Common myeloid progenitor, CD34-positive (primary cell): Measurements from ENCODE around the gene ACY1.

Experiments
- CTCF ChIA-PET: fragments of 350-600 bp; sonication (Branson Sonifier 250); formaldehyde crosslinking; loops from one replicate; lab custom pipeline; 2021; ENCODE audit warnings: antibody characterized with exemption; lab: Charles Lee
- POLR2A ChIA-PET: fragments of 350-600 bp; sonication (Branson Sonifier 250); formaldehyde crosslinking; loops from one replicate; lab custom pipeline; 2021; ENCODE audit warnings: antibody characterized with exemption; lab: Charles Lee
- DNase-seq, 3 donors: peaks; one replicate each; pipeline versions ENCODE4 v3.0.0 to v3.0.0-alpha.2; 2013
- H3K27ac ChIP-seq, 2 experiments: 1 replicate in 1 of 2; 2 replicates in 1 of 2; pipeline ENCODE4 v1.7.0; 2013; ENCODE audit warnings: inconsistent platforms in 2 of 2, low read length in 2 of 2, mild to moderate bottlenecking in 2 of 2, low read depth in 1 of 2, moderate library complexity in 1 of 2; ENCODE audit not compliant: severe bottlenecking in 2 of 2, insufficient read depth in 1 of 2, poor library complexity in 1 of 2
- H3K27me3 ChIP-seq, 5 experiments: replicated peaks in 2 of 5; 1 replicate in 3 of 5; 2 replicates in 2 of 5; pipeline versions ENCODE4 v1.6.1 to v1.7.0; 2013; ENCODE audit warnings: low read length in 4 of 5, mild to moderate bottlenecking in 2 of 5, moderate library complexity in 2 of 5, inconsistent platforms in 1 of 5; ENCODE audit not compliant: insufficient read depth in 5 of 5, control insufficient read depth in 4 of 5
- H3K36me3 ChIP-seq, 4 experiments: 1 replicate in 2 of 4; 2 replicates in 2 of 4; pipeline versions ENCODE4 v1.6.1 to v1.7.0; 2013; ENCODE audit warnings: low read length in 3 of 4, control low read depth in 1 of 4, mild to moderate bottlenecking in 1 of 4; ENCODE audit not compliant: control insufficient read depth in 4 of 4, insufficient read depth in 4 of 4
- H3K4me1 ChIP-seq, 4 experiments: 1 replicate in 3 of 4; 2 replicates in 1 of 4; pipeline versions ENCODE4 v1.6.1 to v1.7.1; 2013; ENCODE audit warnings: low read length in 3 of 4, mild to moderate bottlenecking in 3 of 4, control low read depth in 1 of 4, inconsistent platforms in 1 of 4, moderate library complexity in 1 of 4; ENCODE audit not compliant: control insufficient read depth in 4 of 4, insufficient read depth in 4 of 4; ENCODE audit errors: control extremely low read depth in 1 of 4
- H3K4me3 ChIP-seq, 7 experiments: 1 replicate in 4 of 7; 2 replicates in 3 of 7; pipeline versions ENCODE4 v1.5.1 to v1.7.0; 2013; ENCODE audit warnings: mild to moderate bottlenecking in 7 of 7, low read length in 6 of 7, moderate library complexity in 6 of 7, inconsistent platforms in 2 of 7, low read depth in 2 of 7, control low read depth in 1 of 7; ENCODE audit not compliant: insufficient read depth in 4 of 7, control insufficient read depth in 1 of 7; ENCODE audit errors: extremely low read depth in 1 of 7
- H3K9me3 ChIP-seq, 5 experiments: 1 replicate in 4 of 5; 2 replicates in 1 of 5; pipeline versions ENCODE4 v1.6.1 to v1.7.1; 2013; ENCODE audit warnings: low read length in 4 of 5, mild to moderate bottlenecking in 2 of 5, inconsistent platforms in 1 of 5, low read depth in 1 of 5, moderate library complexity in 1 of 5; ENCODE audit not compliant: control insufficient read depth in 4 of 5, insufficient read depth in 2 of 5; ENCODE audit errors: control extremely low read depth in 1 of 5
- WGBS: methylation state at CpG from one replicate; pipeline ENCODE4 v1.1.5; 2013; ENCODE audit not compliant: insufficient coverage; 5-methylcytosine and 5-hydroxymethylcytosine counted together

Gene ACY1

GRCh38 chr3:51983578-51984268 is 388 bp downstream of the ACY1 start:
- POLR2A ChIA-PET: interaction anchor here (0.6 to 1.0 kb wide), 2 partner anchors 12 to 16 kb away, joined by 3 read pairs; partner anchors contain the start of gene RPL29
- H3K27ac ChIP-seq: peak overlapping the region; percentile 54 to 79
- peaks cover 4 to 27% (median 23%) of the 10 kb centered on the region in 4 experiments for H3K4me1 ChIP-seq
- CTCF ChIA-PET: interaction anchor here (1.2 to 5.6 kb wide), 7 partner anchors 9 to 71 kb away, joined by 3 to 52 read pairs (median 4); partner anchors contain the start of genes ABHD14A, ABHD14B, PARP3 and RPL29
- H3K4me3 ChIP-seq: peak overlapping the region; percentile 59 to 82 (median 71)
- no peak for DNase-seq
- peaks cover 0 to 7% (median 4%) of the 10 kb centered on the region in 4 experiments for H3K36me3 ChIP-seq
- no peaks in the 10 kb centered on the region for H3K27me3 ChIP-seq
- H3K9me3 ChIP-seq: no peaks in the 10 kb centered on the region
- 93% methylated on average over 18 of the region's 22 CpGs for WGBS

GRCh38 chr3:51984269-51984647 is 923 bp downstream of the ACY1 start:
- ChIA-PET POLR2A (interaction anchor here (1.0 kb wide), 1 partner anchor 11 kb away, joined by 3 read pairs; the partner anchor contains the start of gene RPL29), CTCF (interaction anchor here (1.2 to 5.6 kb wide), 4 partner anchors 9 to 20 kb away, joined by 3 to 52 read pairs (median 4); partner anchors contain the start of genes ABHD14A and RPL29)
- Histone ChIP-seq H3K27ac (peak overlapping the region in 1 of 2 experiments; percentile 79), H3K4me1 (peaks cover 4 to 27% (median 23%) of the 10 kb centered on the region in 4 experiments), H3K36me3 (peaks cover 0 to 5% (median 4%) of the 10 kb centered on the region in 4 experiments), H3K9me3 (no peaks in the 10 kb centered on the region), H3K4me3 (no peak overlapping the region), H3K27me3 (no peaks in the 10 kb centered on the region)
- no peak for DNase-seq

- H3K27ac ChIP-seq: no peak overlapping the region
- 89% methylated on average over 4 of the region's 6 CpGs for WGBS
- POLR2A ChIA-PET: no interaction called here
- no peak overlapping the region for H3K4me3 ChIP-seq
- peaks cover 0 to 5% (median 4%) of the 10 kb centered on the region in 4 experiments for H3K36me3 ChIP-seq
- H3K9me3 ChIP-seq: no peaks in the 10 kb centered on the region
- peaks cover 4 to 27% (median 23%) of the 10 kb centered on the region in 4 experiments for H3K4me1 ChIP-seq
- DNase-seq: no peak
- CTCF ChIA-PET: interaction anchor here (1.2 to 5.6 kb wide), 3 partner anchors 8 to 21 kb away, joined by 3 to 52 read pairs (median 4); partner anchors contain the start of genes ABHD14A and RPL29
- H3K27me3 ChIP-seq: no peaks in the 10 kb centered on the region
Measured at GRCh38 chr3:51985063-51985462, 1.7 kb downstream of the ACY1 start.

DNA sequence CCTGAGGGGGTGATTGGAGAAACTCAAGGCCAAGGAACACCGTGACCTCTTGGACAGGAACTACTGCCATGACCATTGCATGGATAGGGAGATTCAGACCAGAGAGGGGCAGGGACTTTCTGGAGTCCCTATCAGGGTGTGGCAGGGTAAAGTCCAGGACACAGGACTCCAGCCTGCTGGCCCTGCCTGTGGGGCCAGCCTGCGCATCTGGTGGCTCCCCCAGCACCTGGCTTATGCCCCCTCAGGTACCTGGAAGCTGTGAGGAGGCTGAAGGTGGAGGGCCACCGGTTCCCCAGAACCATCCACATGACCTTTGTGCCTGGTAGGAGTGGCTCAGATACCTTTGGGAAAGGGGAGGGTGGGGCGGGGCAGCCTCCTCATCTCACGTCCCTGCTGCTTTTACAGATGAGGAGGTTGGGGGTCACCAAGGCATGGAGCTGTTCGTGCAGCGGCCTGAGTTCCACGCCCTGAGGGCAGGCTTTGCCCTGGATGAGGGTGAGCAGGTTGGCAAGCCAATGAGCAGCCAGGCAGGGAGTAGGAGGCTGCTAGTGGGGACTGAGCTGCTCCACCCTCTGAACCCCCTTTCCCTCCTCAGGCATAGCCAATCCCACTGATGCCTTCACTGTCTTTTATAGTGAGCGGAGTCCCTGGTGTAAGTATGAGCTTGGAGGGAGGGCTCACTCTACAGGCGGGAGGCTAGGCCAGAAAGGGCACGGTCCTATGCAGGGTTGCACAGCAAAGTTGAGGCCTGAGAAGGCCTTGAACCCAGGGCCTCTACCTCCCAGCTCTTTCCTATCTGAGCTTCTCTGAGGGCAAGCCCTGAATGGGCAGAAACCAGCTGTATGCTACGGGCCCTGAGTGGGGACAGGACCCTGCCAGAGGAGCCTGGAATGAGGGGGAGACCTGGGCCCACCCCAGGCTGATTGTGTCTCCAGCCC is 2.9 kb downstream of the ACY1 start:
- peaks cover 0 to 3% (median 0%) of the 10 kb centered on the region in 4 experiments for H3K36me3 ChIP-seq
- POLR2A ChIA-PET: no interaction called here
- 87% methylated on average over 7 of the region's 12 CpGs for WGBS
- CTCF ChIA-PET: interaction anchor here (1.0 kb wide), 1 partner anchor 11 kb away, joined by 5 read pairs; the partner anchor contains the start of gene ABHD14A
- no peak overlapping the region for H3K4me3 ChIP-seq
- H3K9me3 ChIP-seq: no peaks in the 10 kb centered on the region
- no peak overlapping the region for H3K27ac ChIP-seq
- DNase-seq: no peak
- peaks cover 4 to 27% (median 20%) of the 10 kb centered on the region in 4 experiments for H3K4me1 ChIP-seq
- no peaks in the 10 kb centered on the region for H3K27me3 ChIP-seq

GRCh38 chr3:51987568-51987967 is 4.2 kb downstream of the ACY1 start:
- ChIA-PET POLR2A (no interaction called here), CTCF (interaction anchor here (1.0 to 1.6 kb wide), 2 partner anchors 155 to 162 kb away, joined by 3 read pairs; no protein-coding TSS in a partner anchor)
- H3K36me3 ChIP-seq: peaks cover 2 to 14% (median 10%) of the 10 kb centered on the region in 4 experiments
- 92% methylated on average over 6 of the region's 7 CpGs for WGBS
- H3K4me3 ChIP-seq: no peak overlapping the region
- peaks cover 0 to 29% (median 11%) of the 10 kb centered on the region in 4 experiments for H3K4me1 ChIP-seq
- no peaks in the 10 kb centered on the region for H3K9me3 ChIP-seq
- no peak for DNase-seq
- H3K27ac ChIP-seq: no peak overlapping the region
- no peaks in the 10 kb centered on the region for H3K27me3 ChIP-seq

GRCh38 chr3:51988286-51989146 is 5.2 kb downstream of the ACY1 start:
- 87% methylated on average over 13 of the region's 15 CpGs for WGBS
- Histone ChIP-seq H3K27me3 (no peaks in the 10 kb centered on the region), H3K36me3 (peaks cover 4 to 20% (median 15%) of the 10 kb centered on the region in 4 experiments), H3K27ac (peak overlapping the region in 1 of 2 experiments; percentile 25), H3K4me1 (peaks cover 0 to 23% (median 6%) of the 10 kb centered on the region in 4 experiments), H3K9me3 (no peaks in the 10 kb centered on the region), H3K4me3 (no peak overlapping the region)
- ChIA-PET POLR2A (no interaction called here), CTCF (interaction anchor here (1.6 kb wide), 1 partner anchor 161 kb away, joined by 3 read pairs; no protein-coding TSS in a partner anchor)
- DNase-seq: no peak
